Liver (tissue), 9 donors: ENCODE data around the gene ISG20L2. TPM values are rescaled to one million over a fixed set of nuclear protein-coding genes. Genes with fewer than 3 reads are reported as not detected.
A peak's percentile ranks its signal among the peaks of the same experiment; 100 is the strongest.

ENCODE experiments used
- DNase-seq: peaks from one replicate; pipeline ENCODE4 v3.0.0-alpha.2; 2017; ENCODE audit warnings: low spot score
- H3K27ac ChIP-seq, 2 donors: one replicate each; pipeline ENCODE4 v1.7.0; 2013; ENCODE audit warnings: inconsistent platforms in 2 of 2, low read length in 2 of 2, control low read depth in 1 of 2, low read depth in 1 of 2, mild to moderate bottlenecking in 1 of 2
- H3K27me3 ChIP-seq, 4 donors: one replicate each; pipeline versions ENCODE4 v1.6.1 to v1.7.0; 2013; ENCODE audit warnings: low read length in 3 of 4, inconsistent platforms in 1 of 4, mild to moderate bottlenecking in 1 of 4, moderate library complexity in 1 of 4; ENCODE audit not compliant: control insufficient read depth in 4 of 4, insufficient read depth in 4 of 4
- H3K36me3 ChIP-seq, 4 donors: one replicate each; pipeline versions ENCODE4 v1.6.1 to v1.7.0; 2013; ENCODE audit warnings: low read length in 3 of 4, mild to moderate bottlenecking in 3 of 4, low read depth in 1 of 4, moderate library complexity in 1 of 4; ENCODE audit not compliant: control insufficient read depth in 4 of 4, insufficient read depth in 3 of 4
- H3K4me1 ChIP-seq, 4 donors: one replicate each; pipeline versions ENCODE4 v1.6.1 to v1.7.0; 2013; ENCODE audit warnings: low read length in 3 of 4, mild to moderate bottlenecking in 3 of 4, moderate library complexity in 1 of 4; ENCODE audit not compliant: control insufficient read depth in 4 of 4, insufficient read depth in 4 of 4
- H3K4me3 ChIP-seq, 3 donors: one replicate each; pipeline versions ENCODE4 v1.6.1 to v1.7.0; 2013; ENCODE audit warnings: low read length in 3 of 3, control low read depth in 1 of 3, low read depth in 1 of 3, mild to moderate bottlenecking in 1 of 3
- H3K9ac ChIP-seq, 2 donors: one replicate each; pipeline ENCODE4 v1.7.0; 2013; ENCODE audit warnings: low read length in 2 of 2, mild to moderate bottlenecking in 2 of 2, moderate library complexity in 2 of 2, control low read depth in 1 of 2, low read depth in 1 of 2
- H3K9me3 ChIP-seq, 4 donors: one replicate each; pipeline versions ENCODE4 v1.6.1 to v1.7.0; 2013; ENCODE audit warnings: low read length in 3 of 4; ENCODE audit not compliant: control insufficient read depth in 4 of 4
- EGR1 ChIP-seq, 2 donors: IDR thresholded peaks; 2 replicates each; pipeline ENCODE4 v1.6.1; 2016 to 2018; ENCODE audit warnings: antibody characterized with exemption in 2 of 2, low read depth in 2 of 2
- FOXA1 ChIP-seq: IDR thresholded peaks from 2 replicates; pipeline ENCODE4 v1.6.1; 2016; ENCODE audit warnings: antibody characterized with exemption
- FOXA2 ChIP-seq: IDR thresholded peaks from 2 replicates; pipeline ENCODE4 v1.6.1; 2016; ENCODE audit warnings: antibody characterized with exemption
- GABPA ChIP-seq, 2 donors: IDR thresholded peaks in 1 of 2; conservative IDR thresholded peaks in 1 of 2; 2 replicates each; pipeline ENCODE4 v1.6.1; 2016; ENCODE audit warnings: antibody characterized with exemption in 2 of 2, mild to moderate bottlenecking in 1 of 2, moderate library complexity in 1 of 2
- HNF4A ChIP-seq, 2 donors: conservative IDR thresholded peaks; 2 replicates each; pipeline ENCODE4 v1.6.1; 2016; ENCODE audit warnings: antibody characterized with exemption in 2 of 2, mild to moderate bottlenecking in 2 of 2
- HNF4G ChIP-seq: IDR thresholded peaks from 2 replicates; pipeline ENCODE4 v1.6.1; 2016; ENCODE audit warnings: antibody characterized with exemption
- JUND ChIP-seq, 2 donors: IDR thresholded peaks; 2 replicates each; pipeline ENCODE4 v1.6.1; 2016; ENCODE audit warnings: antibody characterized with exemption in 2 of 2
- NR2F2 ChIP-seq: IDR thresholded peaks from 2 replicates; pipeline ENCODE4 v1.6.1; 2016; ENCODE audit warnings: antibody characterized with exemption
- RAD21 ChIP-seq, 2 donors: IDR thresholded peaks; 2 replicates each; pipeline ENCODE4 v1.6.1; 2016; ENCODE audit warnings: antibody characterized with exemption in 2 of 2, mild to moderate bottlenecking in 2 of 2
- RXRA ChIP-seq, 2 donors: IDR thresholded peaks; 2 replicates each; pipeline ENCODE4 v1.6.1; 2017 to 2018; ENCODE audit warnings: antibody characterized with exemption in 2 of 2, mild to moderate bottlenecking in 1 of 2
- SP1 ChIP-seq: IDR thresholded peaks from 2 replicates; pipeline ENCODE4 v1.6.1; 2018; ENCODE audit warnings: antibody characterized with exemption, mild to moderate bottlenecking
- TAF1 ChIP-seq: conservative IDR thresholded peaks from 2 replicates; pipeline ENCODE4 v1.6.1; 2016; ENCODE audit warnings: antibody characterized with exemption, mild to moderate bottlenecking
- YY1 ChIP-seq: IDR thresholded peaks from 2 replicates; pipeline ENCODE4 v1.6.1; 2016; ENCODE audit warnings: antibody characterized with exemption, mild to moderate bottlenecking
- WGBS: extraction: QIAGEN DNeasy Blood & Tissue Kit; methylation state at CpG from one replicate; pipeline ENCODE4 v1.1.7; 2013; 5-methylcytosine and 5-hydroxymethylcytosine counted together
- polyA plus RNA-seq, 2 donors: library from polyadenylated mRNA; stranded (reverse) in 1 of 2; unstranded in 1 of 2; fragments of 200-250 nt in 1 of 2; fragments of >200 nt in 1 of 2; fragmentation: Nextera tagmentation in 1 of 2; extraction: Ambion mirVana in 1 of 2; gene quantifications; one replicate each; pipeline versions ENCODE4 v1.2.1 to v1.2.3, GENCODE V29; 2013 to 2015
- total RNA-seq, 2 donors: library from RNA; depleted of rRNA; stranded (reverse); fragments of >200 nt; gene quantifications; one replicate each; pipeline ENCODE4 v1.2.3, GENCODE V29; 2014
- TF ChIP-seq, protein P1 (sequence below): IDR thresholded peaks from 2 replicates; pipeline ENCODE4 v1.6.1; 2016; ENCODE audit warnings: antibody characterized with exemption
- TF ChIP-seq, protein P2 (sequence below): IDR thresholded peaks from 2 replicates; pipeline ENCODE4 v1.6.1; 2016; ENCODE audit warnings: antibody characterized with exemption, mild to moderate bottlenecking
- TF ChIP-seq, protein P3 (sequence below): fragments of 150-350 bp; IDR thresholded peaks from 2 replicates; pipeline ENCODE4 v1.5.1; 2017; ENCODE audit warnings: improper control_type of control experiment, low read depth, low read length; ENCODE audit not compliant: missing input control
- TF ChIP-seq, protein P4 (sequence below): IDR thresholded peaks from 2 replicates; pipeline ENCODE4 v1.6.1; 2016; ENCODE audit warnings: antibody characterized with exemption
- TF ChIP-seq, protein P5 (sequence below): IDR thresholded peaks from 2 replicates; pipeline ENCODE4 v1.6.1; 2016; ENCODE audit warnings: antibody characterized with exemption
- donor health status: healthy.
- donor health status: healthy.
- donor health status: healthy.
- donor health status: healthy.
- donor health status: healthy.

ISG20L2 gene
- total and polyA plus RNA-seq, 4 donors = 5.6 to 9.9 (median 6.7) TPM

- no peaks in the 10 kb centered on the region for H3K27me3 ChIP-seq
- H3K27ac ChIP-seq = peak overlapping the region; percentile 96 to 97
- peaks cover 5 to 22% (median 18%) of the 10 kb centered on the region in 4 donors for H3K36me3 ChIP-seq
- peak overlapping the region; percentile 77 to 92 (median 86) for H3K4me3 ChIP-seq
- H3K9me3 ChIP-seq = no peaks in the 10 kb centered on the region
- H3K9ac ChIP-seq = peak overlapping the region; percentile 93 to 97
- peak; percentile 86 for DNase-seq
- WGBS = under 1% methylated on average over 27 of the region's 29 CpGs
- TF ChIP-seq YY1 (peak; percentile 95), FOXA2 (no peak), HNF4A (conservative IDR thresholded peaks at IDR 0.05) (peak; percentile 95), JUND (IDR thresholded peaks at IDR 0.05) (peak in 1 of 2 donors; percentile 58), HNF4G (peak; percentile 83), SP1 (peak; percentile 76), FOXA1 (no peak), RAD21 (IDR thresholded peaks at IDR 0.05) (no peak), TAF1 (no peak), NR2F2 (peak; percentile 31), GABPA (IDR thresholded peaks at IDR 0.05 in 1 of 2, conservative IDR thresholded peaks at IDR 0.05 in 1 of 2) (peak in 1 of 2 donors; percentile 71), EGR1 (IDR thresholded peaks at IDR 0.05; ENCODE audit: low read depth in 2 of 2) (peak in 1 of 2 donors; percentile 31), RXRA (IDR thresholded peaks at IDR 0.05) (peak; percentile 29 to 35)
- TF ChIP-seq, protein P1, sequence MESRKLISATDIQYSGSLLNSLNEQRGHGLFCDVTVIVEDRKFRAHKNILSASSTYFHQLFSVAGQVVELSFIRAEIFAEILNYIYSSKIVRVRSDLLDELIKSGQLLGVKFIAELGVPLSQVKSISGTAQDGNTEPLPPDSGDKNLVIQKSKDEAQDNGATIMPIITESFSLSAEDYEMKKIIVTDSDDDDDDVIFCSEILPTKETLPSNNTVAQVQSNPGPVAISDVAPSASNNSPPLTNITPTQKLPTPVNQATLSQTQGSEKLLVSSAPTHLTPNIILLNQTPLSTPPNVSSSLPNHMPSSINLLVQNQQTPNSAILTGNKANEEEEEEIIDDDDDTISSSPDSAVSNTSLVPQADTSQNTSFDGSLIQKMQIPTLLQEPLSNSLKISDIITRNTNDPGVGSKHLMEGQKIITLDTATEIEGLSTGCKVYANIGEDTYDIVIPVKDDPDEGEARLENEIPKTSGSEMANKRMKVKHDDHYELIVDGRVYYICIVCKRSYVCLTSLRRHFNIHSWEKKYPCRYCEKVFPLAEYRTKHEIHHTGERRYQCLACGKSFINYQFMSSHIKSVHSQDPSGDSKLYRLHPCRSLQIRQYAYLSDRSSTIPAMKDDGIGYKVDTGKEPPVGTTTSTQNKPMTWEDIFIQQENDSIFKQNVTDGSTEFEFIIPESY = no peak
- TF ChIP-seq, protein P2, sequence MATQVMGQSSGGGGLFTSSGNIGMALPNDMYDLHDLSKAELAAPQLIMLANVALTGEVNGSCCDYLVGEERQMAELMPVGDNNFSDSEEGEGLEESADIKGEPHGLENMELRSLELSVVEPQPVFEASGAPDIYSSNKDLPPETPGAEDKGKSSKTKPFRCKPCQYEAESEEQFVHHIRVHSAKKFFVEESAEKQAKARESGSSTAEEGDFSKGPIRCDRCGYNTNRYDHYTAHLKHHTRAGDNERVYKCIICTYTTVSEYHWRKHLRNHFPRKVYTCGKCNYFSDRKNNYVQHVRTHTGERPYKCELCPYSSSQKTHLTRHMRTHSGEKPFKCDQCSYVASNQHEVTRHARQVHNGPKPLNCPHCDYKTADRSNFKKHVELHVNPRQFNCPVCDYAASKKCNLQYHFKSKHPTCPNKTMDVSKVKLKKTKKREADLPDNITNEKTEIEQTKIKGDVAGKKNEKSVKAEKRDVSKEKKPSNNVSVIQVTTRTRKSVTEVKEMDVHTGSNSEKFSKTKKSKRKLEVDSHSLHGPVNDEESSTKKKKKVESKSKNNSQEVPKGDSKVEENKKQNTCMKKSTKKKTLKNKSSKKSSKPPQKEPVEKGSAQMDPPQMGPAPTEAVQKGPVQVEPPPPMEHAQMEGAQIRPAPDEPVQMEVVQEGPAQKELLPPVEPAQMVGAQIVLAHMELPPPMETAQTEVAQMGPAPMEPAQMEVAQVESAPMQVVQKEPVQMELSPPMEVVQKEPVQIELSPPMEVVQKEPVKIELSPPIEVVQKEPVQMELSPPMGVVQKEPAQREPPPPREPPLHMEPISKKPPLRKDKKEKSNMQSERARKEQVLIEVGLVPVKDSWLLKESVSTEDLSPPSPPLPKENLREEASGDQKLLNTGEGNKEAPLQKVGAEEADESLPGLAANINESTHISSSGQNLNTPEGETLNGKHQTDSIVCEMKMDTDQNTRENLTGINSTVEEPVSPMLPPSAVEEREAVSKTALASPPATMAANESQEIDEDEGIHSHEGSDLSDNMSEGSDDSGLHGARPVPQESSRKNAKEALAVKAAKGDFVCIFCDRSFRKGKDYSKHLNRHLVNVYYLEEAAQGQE = no peak
- TF ChIP-seq, protein P3, sequence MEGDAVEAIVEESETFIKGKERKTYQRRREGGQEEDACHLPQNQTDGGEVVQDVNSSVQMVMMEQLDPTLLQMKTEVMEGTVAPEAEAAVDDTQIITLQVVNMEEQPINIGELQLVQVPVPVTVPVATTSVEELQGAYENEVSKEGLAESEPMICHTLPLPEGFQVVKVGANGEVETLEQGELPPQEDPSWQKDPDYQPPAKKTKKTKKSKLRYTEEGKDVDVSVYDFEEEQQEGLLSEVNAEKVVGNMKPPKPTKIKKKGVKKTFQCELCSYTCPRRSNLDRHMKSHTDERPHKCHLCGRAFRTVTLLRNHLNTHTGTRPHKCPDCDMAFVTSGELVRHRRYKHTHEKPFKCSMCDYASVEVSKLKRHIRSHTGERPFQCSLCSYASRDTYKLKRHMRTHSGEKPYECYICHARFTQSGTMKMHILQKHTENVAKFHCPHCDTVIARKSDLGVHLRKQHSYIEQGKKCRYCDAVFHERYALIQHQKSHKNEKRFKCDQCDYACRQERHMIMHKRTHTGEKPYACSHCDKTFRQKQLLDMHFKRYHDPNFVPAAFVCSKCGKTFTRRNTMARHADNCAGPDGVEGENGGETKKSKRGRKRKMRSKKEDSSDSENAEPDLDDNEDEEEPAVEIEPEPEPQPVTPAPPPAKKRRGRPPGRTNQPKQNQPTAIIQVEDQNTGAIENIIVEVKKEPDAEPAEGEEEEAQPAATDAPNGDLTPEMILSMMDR = peak; percentile 15
- TF ChIP-seq, protein P4, sequence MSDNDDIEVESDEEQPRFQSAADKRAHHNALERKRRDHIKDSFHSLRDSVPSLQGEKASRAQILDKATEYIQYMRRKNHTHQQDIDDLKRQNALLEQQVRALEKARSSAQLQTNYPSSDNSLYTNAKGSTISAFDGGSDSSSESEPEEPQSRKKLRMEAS = peak; percentile 73
- TF ChIP-seq, protein P5, sequence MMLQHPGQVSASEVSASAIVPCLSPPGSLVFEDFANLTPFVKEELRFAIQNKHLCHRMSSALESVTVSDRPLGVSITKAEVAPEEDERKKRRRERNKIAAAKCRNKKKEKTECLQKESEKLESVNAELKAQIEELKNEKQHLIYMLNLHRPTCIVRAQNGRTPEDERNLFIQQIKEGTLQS = no peak
- H3K4me1 ChIP-seq = peaks cover 3 to 48% (median 42%) of the 10 kb centered on the region in 4 donors
Measured at GRCh38 chr1:156746728-156747631, 18.4 kb upstream of the ISG20L2 start.
